Smooth muscle cell (in vitro differentiated cells): Measurements from ENCODE around the gene CDK16. TPM values are rescaled to one million over a fixed set of nuclear protein-coding genes. Genes with fewer than 3 reads are reported as not detected.

Experiments
- DNase-seq: peaks from one replicate; lab custom pipeline; 2025; ENCODE audit not compliant: unreplicated experiment; lab: John Stamatoyannopoulos, UW
- H2AFZ ChIP-seq: fragments of 200-600 bp; sonication (generic); 2 replicates; pipeline ENCODE4 v1.6.0; 2016; ENCODE audit warnings: antibody characterized with exemption, low read depth, mild to moderate bottlenecking
- H3F3A ChIP-seq: fragments of 200-600 bp; sonication (generic); 2 replicates; pipeline ENCODE4 v1.6.0; 2017; ENCODE audit warnings: antibody characterized with exemption, low read depth
- H3K27ac ChIP-seq: fragments of 200-600 bp; sonication (generic); 2 replicates; pipeline ENCODE4 v1.5.1; 2016; ENCODE audit warnings: low read depth, mild to moderate bottlenecking
- H3K27me3 ChIP-seq: fragments of 200-600 bp; sonication (generic); 2 replicates; pipeline ENCODE4 v1.6.1; 2016; ENCODE audit warnings: low read depth, mild to moderate bottlenecking
- H3K36me3 ChIP-seq: fragments of 200-600 bp; sonication (generic); 2 replicates; pipeline ENCODE4 v1.5.1; 2016; ENCODE audit warnings: low read depth
- H3K4me1 ChIP-seq: fragments of 200-600 bp; sonication (generic); 2 replicates; pipeline ENCODE4 v1.5.1; 2016; ENCODE audit warnings: low read depth
- H3K4me2 ChIP-seq: fragments of 200-600 bp; sonication (generic); 2 replicates; pipeline ENCODE4 v1.6.0; 2016; ENCODE audit warnings: mild to moderate bottlenecking
- H3K4me3 ChIP-seq: fragments of 200-600 bp; sonication (generic); 2 replicates; pipeline ENCODE4 v1.5.1; 2016; ENCODE audit warnings: mild to moderate bottlenecking
- H3K79me2 ChIP-seq: fragments of 200-600 bp; sonication (generic); 2 replicates; pipeline ENCODE4 v1.6.0; 2016; ENCODE audit warnings: low read depth, mild to moderate bottlenecking
- H3K9ac ChIP-seq: fragments of 200-600 bp; sonication (generic); 2 replicates; pipeline ENCODE4 v1.6.0; 2016; ENCODE audit warnings: low read depth
- H3K9me3 ChIP-seq: fragments of 200-600 bp; sonication (generic); replicated peaks from 2 replicates; pipeline ENCODE4 v1.5.1; 2016; ENCODE audit warnings: low read depth
- H4K20me1 ChIP-seq: fragments of 200-600 bp; sonication (generic); 2 replicates; pipeline ENCODE4 v1.6.0; 2016; ENCODE audit warnings: low read depth
- CTCF ChIP-seq: fragments of 200-600 bp; sonication (generic); IDR thresholded peaks from 2 replicates; pipeline ENCODE4 v1.5.1; 2017; ENCODE audit warnings: borderline replicate concordance, mild to moderate bottlenecking, antibody characterized with exemption; ENCODE audit not compliant: insufficient read depth, poor library complexity, severe bottlenecking
- WGBS: methylation state at CpG from one replicate; pipeline ENCODE4 v1.1.7; 2016; ENCODE audit warnings: low lambda C conversion rate; 5-methylcytosine and 5-hydroxymethylcytosine counted together
- polyA plus RNA-seq: library from polyadenylated mRNA; unstranded; fragments of >200 nt; fragmentation: Nextera tagmentation; extraction: Ambion mirVana; gene quantifications from 2 replicates; pipeline ENCODE4 v1.2.1, GENCODE V29; 2016
- total RNA-seq: library from RNA; depleted of rRNA; stranded (reverse); fragments of >200 nt; gene quantifications from 2 replicates; pipeline ENCODE4 v1.2.3, GENCODE V29; 2014

Gene CDK16
- total and polyA plus RNA-seq, 2 experiments from 2014 or later = 176 to 269 TPM

- no peak for DNase-seq
These were observed 8.8 kb upstream of the CDK16 start for GRCh38 chrX:47209508-47210238.

GRCh38 chrX:47210661-47211425 is 7.6 kb upstream of the CDK16 start:
- H3F3A ChIP-seq = peaks cover 45% of the 10 kb centered on the region
- peaks cover 24% of the 10 kb centered on the region for H3K36me3 ChIP-seq
- DNase-seq = no peak
- H3K4me1 ChIP-seq = no peaks in the 10 kb centered on the region
- H3K9me3 ChIP-seq = no peaks in the 10 kb centered on the region
- no peak for TF ChIP-seq CTCF
- H3K9ac ChIP-seq = no peak overlapping the region
- peaks cover 44% of the 10 kb centered on the region for H4K20me1 ChIP-seq
- H3K27me3 ChIP-seq = no peaks in the 10 kb centered on the region
- H3K27ac ChIP-seq = no peak overlapping the region
- H2AFZ ChIP-seq = no peak overlapping the region
- no peak overlapping the region for H3K4me3 ChIP-seq
- H3K4me2 ChIP-seq = no peak overlapping the region
- H3K79me2 ChIP-seq = no peaks in the 10 kb centered on the region
- 98% methylated on average over 15 of the region's 15 CpGs for WGBS

More at GRCh38 chrX:47209508-47210238, 8.8 kb upstream of the CDK16 start:
- TF ChIP-seq CTCF = no peak
- Histone ChIP-seq H3K4me3 (no peak overlapping the region), H3K9me3 (no peaks in the 10 kb centered on the region), H3K36me3 (peaks cover 29% of the 10 kb centered on the region), H3K9ac (no peak overlapping the region), H3F3A (peaks cover 35% of the 10 kb centered on the region), H2AFZ (no peak overlapping the region), H3K4me2 (no peak overlapping the region), H3K27me3 (no peaks in the 10 kb centered on the region), H4K20me1 (peaks cover 56% of the 10 kb centered on the region), H3K79me2 (no peaks in the 10 kb centered on the region), H3K27ac (no peak overlapping the region), H3K4me1 (no peaks in the 10 kb centered on the region)
- 96% methylated on average over 16 of the region's 16 CpGs for WGBS

- no peak overlapping the region for H2AFZ ChIP-seq
- no peaks in the 10 kb centered on the region for H3K27me3 ChIP-seq
- H3K9me3 ChIP-seq = no peaks in the 10 kb centered on the region
- peaks cover 51% of the 10 kb centered on the region for H3F3A ChIP-seq
- peaks cover 9% of the 10 kb centered on the region for H3K4me1 ChIP-seq
- DNase-seq = no peak
- no peak overlapping the region for H3K9ac ChIP-seq
- H3K36me3 ChIP-seq = peaks cover 15% of the 10 kb centered on the region
- WGBS = 95% methylated on average over 12 of the region's 12 CpGs
- no peak overlapping the region for H3K27ac ChIP-seq
- TF ChIP-seq CTCF = no peak
- H3K4me2 ChIP-seq = no peak overlapping the region
- H3K4me3 ChIP-seq = no peak overlapping the region
- H3K79me2 ChIP-seq = no peaks in the 10 kb centered on the region
- H4K20me1 ChIP-seq = peaks cover 28% of the 10 kb centered on the region
These were observed 5.8 kb upstream of the CDK16 start for GRCh38 chrX:47212381-47213293.
